A204.1 (cell line): Measurements from ENCODE around the gene SLC25A30.
"Not testable (repeated sequence)": the region's sequence is repeated elsewhere in the genome, so short reads cannot be mapped to it uniquely, and the experiment has no call there.

Source experiments
- FAIRE-seq: peaks from 2 replicates; lab custom pipeline; 2012; peaks lifted over from hg19 to GRCh38; lab: Jason Lieb, UNC

Gene SLC25A30

DNA sequence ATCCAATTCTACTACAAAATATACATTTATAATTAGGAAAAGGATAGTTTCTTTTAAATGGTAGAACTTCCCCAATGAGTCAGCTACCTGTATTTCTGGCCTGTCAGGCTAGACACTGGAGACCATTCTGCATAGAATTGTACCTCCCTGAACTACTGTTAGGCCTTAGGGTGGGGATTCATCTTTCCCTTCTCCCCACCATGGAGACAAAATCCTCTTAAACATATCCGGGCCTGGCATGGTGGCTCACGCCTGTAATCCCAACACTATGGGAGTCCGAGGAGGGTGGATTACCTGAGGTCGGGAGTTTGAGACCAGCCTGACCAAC lies 52.7 kb downstream of the SLC25A30 start:
- no peak for FAIRE-seq

DNA sequence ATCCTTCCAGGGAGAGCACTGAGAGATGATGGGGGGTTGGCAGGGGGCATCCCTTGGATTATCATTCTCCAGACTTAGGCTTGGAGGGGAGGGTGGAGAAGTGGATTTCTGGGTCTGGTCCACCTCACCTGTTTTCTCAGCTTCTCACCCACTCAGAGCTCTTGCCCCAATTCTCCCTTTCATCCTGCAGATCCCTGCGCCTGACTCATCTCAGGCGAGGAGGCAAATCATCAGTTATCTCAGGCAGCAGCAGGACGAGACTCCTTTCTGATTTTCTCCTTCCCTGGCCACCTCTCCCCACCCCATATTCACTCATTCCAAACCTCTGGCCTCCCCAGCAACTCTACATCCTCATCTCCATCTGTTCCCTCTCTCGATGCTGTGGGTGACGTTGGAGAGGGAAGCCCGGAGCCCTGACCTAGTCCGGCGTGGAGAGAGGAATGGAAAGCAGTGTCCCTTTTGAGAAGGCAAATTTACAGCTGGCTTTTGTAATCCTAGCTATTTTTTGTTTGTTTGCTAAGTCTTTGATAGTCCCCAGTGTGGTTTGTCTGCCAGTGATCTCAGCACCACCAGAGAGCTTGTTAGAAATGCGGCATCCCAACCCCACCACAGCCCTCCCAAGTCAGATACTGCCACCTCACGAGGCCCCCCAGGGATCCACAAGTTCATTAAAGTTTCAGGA lies 53.2 kb downstream of the SLC25A30 start:
- FAIRE-seq, result no peak

DNA sequence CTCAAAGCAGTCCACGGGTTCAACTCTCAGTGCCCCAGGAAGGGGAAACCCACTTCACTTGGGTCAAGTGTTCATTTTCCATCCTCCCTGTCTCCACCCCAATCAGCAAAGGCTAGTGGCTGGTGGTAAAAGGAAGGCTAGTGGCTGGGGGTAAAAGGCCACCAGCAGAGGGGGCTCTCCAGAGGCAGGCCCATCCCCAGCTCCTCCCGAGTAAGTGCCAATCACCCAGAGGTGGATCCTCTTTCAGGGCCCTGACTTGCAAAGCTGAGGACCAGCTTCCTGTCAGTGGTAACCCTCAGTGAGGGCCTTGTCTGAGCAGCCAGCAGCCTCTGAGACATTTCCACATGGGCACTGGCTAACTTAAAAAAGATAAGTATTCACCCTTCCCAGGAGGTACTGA lies 55.2 kb downstream of the SLC25A30 start:
- FAIRE-seq, result no peak

DNA sequence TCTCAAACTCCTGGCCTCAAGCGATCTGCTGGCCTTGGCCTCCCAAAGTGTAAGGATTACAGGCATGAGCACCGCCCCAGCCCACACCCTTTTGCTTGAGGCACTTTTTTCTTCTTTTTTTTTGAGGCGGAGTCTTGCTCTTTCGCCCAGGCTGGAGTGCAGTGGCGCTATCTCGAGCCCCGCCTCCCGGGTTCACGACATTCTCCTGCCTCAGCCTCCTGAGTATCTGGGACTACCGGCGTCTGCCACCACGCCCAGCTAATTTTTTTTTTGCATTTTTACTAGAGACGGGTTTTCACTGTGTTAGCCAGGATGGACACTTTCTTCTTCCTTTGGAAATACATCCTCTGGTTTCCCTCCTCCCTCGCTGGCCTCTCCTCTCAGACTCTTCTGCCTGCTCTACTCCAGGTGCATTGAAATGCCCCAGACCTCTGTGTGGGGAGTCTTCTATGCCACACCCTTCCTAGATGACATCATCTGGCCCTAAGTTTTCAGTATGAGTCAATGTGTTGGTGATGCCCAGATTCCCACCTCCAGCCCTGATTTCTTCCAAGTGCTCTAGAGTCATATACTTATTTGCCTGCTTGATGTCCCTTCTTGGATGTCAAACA lies 56.5 kb downstream of the SLC25A30 start:
- no peak for FAIRE-seq

DNA sequence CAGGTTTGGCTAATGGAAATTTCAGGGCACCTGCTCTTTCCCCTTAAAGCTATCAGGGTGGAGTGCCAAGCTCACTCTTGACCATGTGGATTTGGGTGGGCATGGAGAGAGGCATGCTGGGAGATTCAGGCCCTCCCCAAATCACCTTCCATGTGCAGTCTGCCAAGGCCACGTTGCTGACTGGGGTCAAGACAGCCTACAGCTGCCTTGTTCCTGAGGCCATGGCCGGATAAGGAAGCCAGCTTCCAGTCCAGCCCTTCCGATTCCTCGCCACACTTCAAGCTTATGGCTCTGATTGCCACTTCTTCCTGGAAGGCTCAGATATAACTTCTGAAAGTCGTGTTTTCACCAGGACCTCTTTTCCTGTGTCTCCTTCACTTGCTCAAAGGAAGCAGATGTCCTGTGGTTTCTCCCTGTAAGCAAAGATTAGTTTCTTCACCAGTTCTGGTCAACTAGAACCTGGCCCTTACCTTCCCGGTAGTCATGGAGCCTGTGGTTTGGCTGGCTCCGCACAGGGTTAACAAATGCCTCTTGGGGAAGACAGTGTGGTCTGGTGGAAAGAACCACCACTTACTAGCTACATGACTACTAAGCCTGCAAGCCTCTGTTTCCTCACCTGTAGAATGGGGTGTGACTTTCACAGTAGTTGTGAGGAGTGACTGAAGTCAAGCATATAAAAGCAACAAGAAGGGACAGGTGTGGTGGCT lies 61.1 kb downstream of the SLC25A30 start:
- FAIRE-seq, result no peak

DNA sequence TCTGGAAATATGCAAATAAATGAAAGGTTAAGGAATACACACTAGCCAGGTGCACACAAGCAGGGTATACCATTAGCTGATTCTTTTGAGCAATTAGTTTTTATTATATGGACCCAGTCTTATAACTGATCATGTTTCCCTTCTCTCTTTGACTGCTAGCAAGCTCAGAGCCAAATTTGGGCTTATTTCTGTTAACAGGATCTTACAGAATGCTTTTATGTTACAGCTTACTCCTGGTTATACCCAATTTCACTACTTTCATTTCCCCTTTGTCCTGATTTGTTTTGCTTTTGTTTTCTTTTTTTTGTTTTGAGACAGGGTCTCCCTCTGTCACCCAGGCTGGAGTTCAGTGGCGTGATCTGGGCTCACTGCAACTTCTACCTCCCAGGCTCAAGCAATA lies 64.3 kb downstream of the SLC25A30 start:
- no peak for FAIRE-seq

DNA sequence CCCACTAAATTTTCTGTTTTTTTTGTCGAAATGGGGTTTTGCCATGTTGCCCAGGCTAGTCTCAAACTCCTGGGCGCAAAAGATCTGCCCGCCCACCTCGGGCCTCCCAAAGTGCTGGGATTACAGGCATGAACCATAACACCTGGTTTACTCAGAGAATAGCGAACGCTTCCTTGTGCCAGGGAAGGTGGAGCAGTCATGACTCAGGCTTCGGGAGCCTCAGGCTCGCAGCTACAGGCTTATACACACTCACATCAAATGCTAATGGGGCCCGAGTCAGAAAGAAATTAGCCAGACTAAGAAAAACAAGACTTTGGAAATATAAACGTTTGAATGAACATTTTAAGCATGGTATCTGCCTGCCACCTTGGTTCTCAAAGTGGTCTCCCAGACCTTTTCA lies 66.1 kb downstream of the SLC25A30 start:
- no peak for FAIRE-seq

DNA sequence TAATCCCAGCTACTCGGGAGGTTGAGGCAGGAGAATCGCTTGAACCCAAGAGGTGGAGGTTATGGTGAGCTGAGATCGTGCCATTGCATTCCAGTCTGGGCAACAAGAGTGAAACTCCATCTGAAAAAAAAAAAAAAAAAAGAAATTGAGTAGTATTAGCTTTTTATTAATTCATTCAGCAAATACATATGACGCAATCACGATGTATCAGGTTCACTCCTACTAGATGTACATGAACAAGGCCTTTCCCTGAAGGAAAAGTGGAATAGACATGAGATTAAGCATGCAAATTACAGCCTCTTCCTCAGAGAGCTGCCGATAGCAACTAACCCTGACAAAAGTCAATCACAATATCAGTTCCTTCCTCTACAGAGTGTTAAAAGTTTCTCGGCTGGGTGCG lies 68.0 kb downstream of the SLC25A30 start:
- FAIRE-seq, result no peak

DNA sequence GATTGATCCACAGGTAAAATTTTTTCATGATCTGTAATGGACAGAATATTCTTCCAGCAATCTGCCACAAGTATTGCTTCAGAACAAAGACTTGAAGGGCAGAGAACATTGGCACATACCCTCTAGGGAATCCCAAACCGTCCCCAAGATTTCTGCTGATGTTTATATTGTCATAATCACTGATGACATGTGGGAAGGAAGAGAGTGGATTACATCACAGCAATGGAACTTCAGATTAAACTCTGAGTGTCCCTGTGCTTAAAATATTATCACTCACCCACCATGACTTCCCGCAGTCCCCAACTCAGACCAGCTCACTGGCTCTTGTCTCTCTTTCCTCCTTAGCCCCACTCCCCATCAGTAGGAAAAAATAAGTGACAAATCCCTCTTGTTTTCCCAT lies 68.7 kb downstream of the SLC25A30 start:
- FAIRE-seq, result no peak

DNA sequence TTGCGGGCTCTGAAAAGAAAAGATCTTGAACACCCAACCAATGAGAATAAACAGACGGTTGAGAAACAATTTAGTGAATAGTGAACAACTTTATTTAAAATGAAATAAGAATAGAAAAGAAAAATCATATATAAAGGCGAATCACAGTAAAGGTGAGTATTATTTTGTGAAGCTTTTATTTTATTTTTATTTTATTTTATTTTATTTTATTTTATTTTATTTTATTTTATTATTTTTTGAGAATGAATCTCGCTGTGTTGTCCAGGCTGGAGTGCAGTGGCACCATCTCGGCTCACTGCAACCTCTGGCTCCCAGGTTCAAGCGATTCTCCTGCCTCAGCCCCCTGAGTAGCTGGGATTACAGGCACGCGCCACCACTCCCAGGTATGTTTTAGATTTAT lies 74.1 kb downstream of the SLC25A30 start:
- not testable (repeated sequence) for FAIRE-seq
